MM.1S (cell line): ENCODE results near the gene SRGAP3.

Experiments used
- DNase-seq: peaks from one replicate; pipeline ENCODE4 v3.0.0-alpha.2; 2015
- H2AFZ ChIP-seq: fragments of 300-600 bp; sonication (generic); 2 replicates; pipeline ENCODE4 v1.6.0; 2016; ENCODE audit warnings: antibody characterized with exemption, low read length
- H3F3A ChIP-seq: fragments of 300-600 bp; sonication (generic); 2 replicates; pipeline ENCODE4 v1.6.1; 2016; ENCODE audit warnings: mild to moderate bottlenecking, antibody characterized with exemption, low read length, moderate library complexity, mixed read lengths; ENCODE audit not compliant: insufficient read depth
- H3K27ac ChIP-seq: fragments of 300-600 bp; sonication (generic); 2 replicates; pipeline ENCODE4 v1.5.1; 2016; ENCODE audit warnings: mild to moderate bottlenecking, low read length
- H3K27me3 ChIP-seq: fragments of 300-600 bp; sonication (generic); replicated peaks from 2 replicates; pipeline ENCODE4 v1.6.0; 2016; ENCODE audit warnings: low read length; ENCODE audit not compliant: insufficient read depth
- H3K36me3 ChIP-seq: fragments of 300-600 bp; sonication (generic); replicated peaks from 2 replicates; pipeline ENCODE4 v1.6.1; 2016; ENCODE audit warnings: mild to moderate bottlenecking, low read length, mixed read lengths; ENCODE audit not compliant: insufficient read depth
- H3K4me1 ChIP-seq: fragments of 300-600 bp; sonication (generic); 2 replicates; pipeline ENCODE4 v1.6.1; 2016; ENCODE audit warnings: low read length, mixed read lengths
- H3K4me2 ChIP-seq: fragments of 300-600 bp; sonication (generic); 2 replicates; pipeline ENCODE4 v1.6.0; 2016; ENCODE audit warnings: low read depth, low read length
- H3K4me3 ChIP-seq: fragments of 300-600 bp; sonication (generic); 2 replicates; pipeline ENCODE4 v1.5.1; 2016; ENCODE audit warnings: low read length, mixed read lengths
- H3K79me2 ChIP-seq: fragments of 300-600 bp; sonication (generic); 2 replicates; pipeline ENCODE4 v1.6.1; 2016; ENCODE audit warnings: mixed run types, low read length, mixed read lengths
- H3K9ac ChIP-seq: fragments of 300-600 bp; sonication (generic); 2 replicates; pipeline ENCODE4 v1.6.1; 2016; ENCODE audit warnings: low read length, mixed read lengths
- H3K9me2 ChIP-seq: fragments of 300-600 bp; sonication (generic); replicated peaks from 2 replicates; pipeline ENCODE4 v1.6.1; 2016; ENCODE audit warnings: mild to moderate bottlenecking, low read length, mixed read lengths; ENCODE audit not compliant: insufficient read depth
- H3K9me3 ChIP-seq: fragments of 300-600 bp; sonication (generic); replicated peaks from 2 replicates; pipeline ENCODE4 v1.6.1; 2016; ENCODE audit warnings: mild to moderate bottlenecking, low read length, mixed read lengths; ENCODE audit not compliant: insufficient read depth
- H4K20me1 ChIP-seq: fragments of 300-600 bp; sonication (generic); 2 replicates; pipeline ENCODE4 v1.6.1; 2016; ENCODE audit warnings: mild to moderate bottlenecking, low read length, moderate library complexity, mixed read lengths; ENCODE audit not compliant: insufficient read depth
- CTCF ChIP-seq: fragments of 300-600 bp; sonication (generic); IDR thresholded peaks from 2 replicates; pipeline ENCODE4 v1.5.1; 2016; ENCODE audit warnings: antibody characterized with exemption, low read length, mixed read lengths
- EZH2 ChIP-seq: fragments of 300-600 bp; sonication (generic); optimal IDR thresholded peaks from 2 replicates; pipeline ENCODE3; 2017; ENCODE audit warnings: low read depth, mild to moderate bottlenecking, antibody characterized with exemption, low read length, mixed read lengths
- EZH2phosphoT487 ChIP-seq: fragments of 300-600 bp; sonication (generic); IDR thresholded peaks from 2 replicates; pipeline ENCODE4 v1.6.1; 2018; ENCODE audit warnings: antibody characterized with exemption, low read length

The SRGAP3 gene

GRCh38 chr3:9135930-9136525 is 113.4 kb downstream of the SRGAP3 start:
- Histone ChIP-seq H3K4me2 (no peak overlapping the region), H2AFZ (no peak overlapping the region), H3F3A (no peaks in the 10 kb centered on the region), H3K36me3 (no peaks in the 10 kb centered on the region), H3K4me3 (no peak overlapping the region), H3K27me3 (no peaks in the 10 kb centered on the region), H4K20me1 (no peaks in the 10 kb centered on the region), H3K9me2 (no peaks in the 10 kb centered on the region), H3K9ac (no peak overlapping the region), H3K27ac (no peak overlapping the region), H3K9me3 (no peaks in the 10 kb centered on the region), H3K79me2 (no peaks in the 10 kb centered on the region), H3K4me1 (no peaks in the 10 kb centered on the region)
- TF ChIP-seq EZH2 (no peak), CTCF (no peak)
- no peak for DNase-seq

GRCh38 chr3:9135526-9135925 is 113.9 kb downstream of the SRGAP3 start:
- DNase-seq = no peak
- no peak overlapping the region for H3K27ac ChIP-seq
- no peaks in the 10 kb centered on the region for H3K9me3 ChIP-seq
- no peaks in the 10 kb centered on the region for H3K27me3 ChIP-seq
- no peaks in the 10 kb centered on the region for H4K20me1 ChIP-seq
- H3K4me2 ChIP-seq = no peak overlapping the region
- no peak for TF ChIP-seq EZH2
- TF ChIP-seq EZH2phosphoT487 = no peak
- no peak for TF ChIP-seq CTCF
- no peaks in the 10 kb centered on the region for H3K9me2 ChIP-seq
- no peaks in the 10 kb centered on the region for H3F3A ChIP-seq
- H3K4me1 ChIP-seq = no peaks in the 10 kb centered on the region
- H3K4me3 ChIP-seq = no peak overlapping the region
- no peaks in the 10 kb centered on the region for H3K36me3 ChIP-seq
- H3K79me2 ChIP-seq = no peaks in the 10 kb centered on the region
- no peak overlapping the region for H3K9ac ChIP-seq
- no peak overlapping the region for H2AFZ ChIP-seq

GRCh38 chr3:9133656-9134055 is 115.8 kb downstream of the SRGAP3 start:
- no peaks in the 10 kb centered on the region for H3K36me3 ChIP-seq
- no peaks in the 10 kb centered on the region for H3K27me3 ChIP-seq
- no peaks in the 10 kb centered on the region for H3K9me2 ChIP-seq
- TF ChIP-seq EZH2 (no peak), CTCF (no peak), EZH2phosphoT487 (no peak)
- no peak overlapping the region for H3K9ac ChIP-seq
- no peak for DNase-seq
- H3K9me3 ChIP-seq = no peaks in the 10 kb centered on the region
- H3F3A ChIP-seq = no peaks in the 10 kb centered on the region
- H4K20me1 ChIP-seq = no peaks in the 10 kb centered on the region
- no peak overlapping the region for H3K4me2 ChIP-seq
- H3K4me1 ChIP-seq = no peaks in the 10 kb centered on the region
- no peak overlapping the region for H3K4me3 ChIP-seq
- no peak overlapping the region for H3K27ac ChIP-seq
- no peaks in the 10 kb centered on the region for H3K79me2 ChIP-seq
- no peak overlapping the region for H2AFZ ChIP-seq
